Trophoblast cell (in vitro differentiated cells and primary cell): ENCODE measurements around the gene ACOT4.
A peak's percentile ranks its signal among the peaks of the same experiment; 100 is the strongest.
"Not testable (repeated sequence)": the region's sequence is repeated elsewhere in the genome, so short reads cannot be mapped to it uniquely, and the experiment has no call there.

Source experiments
- DNase-seq, 2 donors: peaks; one replicate each; pipeline ENCODE4 v3.0.0-alpha.2; 2016
- H2AFZ ChIP-seq: 2 replicates; pipeline ENCODE4 v1.6.1; 2013; ENCODE audit warnings: low read length, moderate library complexity, mild to moderate bottlenecking; ENCODE audit not compliant: insufficient read depth, poor library complexity
- H2AK5ac ChIP-seq: 2 replicates; pipeline ENCODE4 v1.6.1; 2013; ENCODE audit warnings: mild to moderate bottlenecking, low read length
- H2BK120ac ChIP-seq: 2 replicates; pipeline ENCODE4 v1.6.1; 2013; ENCODE audit warnings: low read length, mild to moderate bottlenecking, moderate library complexity; ENCODE audit not compliant: insufficient read depth, poor library complexity
- H2BK12ac ChIP-seq: 2 replicates; pipeline ENCODE4 v1.6.1; 2013; ENCODE audit warnings: mild to moderate bottlenecking, low read length, moderate library complexity
- H2BK5ac ChIP-seq: 2 replicates; pipeline ENCODE4 v1.6.1; 2013; ENCODE audit warnings: low read length, low read depth, moderate library complexity, mild to moderate bottlenecking; ENCODE audit not compliant: poor library complexity
- H3K14ac ChIP-seq: 2 replicates; pipeline ENCODE4 v1.6.1; 2013; ENCODE audit warnings: mild to moderate bottlenecking, low read length
- H3K18ac ChIP-seq: 2 replicates; pipeline ENCODE4 v1.6.1; 2013; ENCODE audit warnings: mild to moderate bottlenecking, low read length
- H3K23ac ChIP-seq: 2 replicates; pipeline ENCODE4 v1.6.1; 2013; ENCODE audit warnings: low read length
- H3K27ac ChIP-seq: 2 replicates; pipeline ENCODE4 v1.5.1; 2013; ENCODE audit warnings: low read depth, mild to moderate bottlenecking, inconsistent platforms, low read length, moderate library complexity
- H3K27me3 ChIP-seq: 2 replicates; pipeline ENCODE4 v1.6.1; 2013; ENCODE audit warnings: inconsistent platforms, mild to moderate bottlenecking, low read length, moderate library complexity; ENCODE audit not compliant: insufficient read depth
- H3K36me3 ChIP-seq, 2 experiments: 1 replicate in 1 of 2; 2 replicates in 1 of 2; pipeline ENCODE4 v1.6.1; 2013; ENCODE audit warnings: low read length in 2 of 2, mild to moderate bottlenecking in 2 of 2, moderate library complexity in 1 of 2; ENCODE audit not compliant: insufficient read depth in 2 of 2, control insufficient read depth in 1 of 2
- H3K4ac ChIP-seq: 2 replicates; pipeline ENCODE4 v1.6.1; 2013; ENCODE audit warnings: low read depth, mild to moderate bottlenecking, low read length, moderate library complexity
- H3K4me1 ChIP-seq, 2 experiments: 1 replicate in 1 of 2; 2 replicates in 1 of 2; pipeline ENCODE4 v1.6.1; 2013; ENCODE audit warnings: low read length in 2 of 2, mild to moderate bottlenecking in 2 of 2, moderate library complexity in 1 of 2; ENCODE audit not compliant: insufficient read depth in 2 of 2, control insufficient read depth in 1 of 2
- H3K4me2 ChIP-seq: 2 replicates; pipeline ENCODE4 v1.6.1; 2013; ENCODE audit warnings: inconsistent platforms, mild to moderate bottlenecking, low read length, moderate library complexity
- H3K4me3 ChIP-seq: 2 replicates; pipeline ENCODE4 v1.5.1; 2013; ENCODE audit warnings: mild to moderate bottlenecking, low read depth, low read length, inconsistent platforms
- H3K79me1 ChIP-seq: one replicate; pipeline ENCODE4 v1.6.1; 2013; ENCODE audit warnings: low read length
- H3K79me2 ChIP-seq: 2 replicates; pipeline ENCODE4 v1.6.1; 2013; ENCODE audit warnings: low read length, mild to moderate bottlenecking; ENCODE audit not compliant: control insufficient read depth, insufficient read depth, poor library complexity
- H3K9ac ChIP-seq: 2 replicates; pipeline ENCODE4 v1.6.1; 2013; ENCODE audit warnings: mild to moderate bottlenecking, low read length
- H3K9me3 ChIP-seq: 2 replicates; pipeline ENCODE4 v1.6.1; 2013; ENCODE audit warnings: low read depth, mild to moderate bottlenecking, control low read depth, inconsistent platforms, low read length; ENCODE audit not compliant: insufficient read depth
- H4K12ac ChIP-seq: 2 replicates; pipeline ENCODE4 v1.6.1; 2013; ENCODE audit warnings: low read depth, mild to moderate bottlenecking, low read length, moderate library complexity
- H4K8ac ChIP-seq: 2 replicates; pipeline ENCODE4 v1.6.1; 2013; ENCODE audit warnings: low read depth, mild to moderate bottlenecking, low read length, moderate library complexity
- H4K91ac ChIP-seq: one replicate; pipeline ENCODE4 v1.6.1; 2013; ENCODE audit warnings: low read depth, mild to moderate bottlenecking, low read length, moderate library complexity
- WGBS: extraction: QIAGEN DNeasy Blood & Tissue Kit; methylation state at CpG from one replicate; pipeline ENCODE4 v1.1.7; 2013; ENCODE audit warnings: missing lambda C conversion rate; ENCODE audit not compliant: insufficient read length, insufficient coverage; ENCODE audit errors: extremely low coverage; 5-methylcytosine and 5-hydroxymethylcytosine counted together

ACOT4 gene

GRCh38 chr14:73567358-73567757, 24.3 kb upstream of the ACOT4 start:
- Histone ChIP-seq H2BK120ac (no peak overlapping the region), H3K4me3 (no peak overlapping the region), H3K4ac (no peak overlapping the region), H3K14ac (no peak overlapping the region), H3K79me2 (peaks cover 2% of the 10 kb centered on the region), H3K36me3 (no peaks in the 10 kb centered on the region), H3K23ac (no peak overlapping the region), H3K27me3 (no peaks in the 10 kb centered on the region), H2AFZ (no peak overlapping the region), H4K12ac (no peak overlapping the region), H4K8ac (no peak overlapping the region), H4K91ac (no peak overlapping the region), H3K9ac (no peak overlapping the region), H2BK5ac (no peak overlapping the region), H3K18ac (no peak overlapping the region), H3K79me1 (peaks cover 11% of the 10 kb centered on the region), H2BK12ac (no peak overlapping the region), H3K9me3 (peaks cover 3% of the 10 kb centered on the region), H3K4me1 (peaks cover 8 to 12% of the 10 kb centered on the region in 2 experiments), H3K4me2 (peak overlapping the region; percentile 33), H3K27ac (no peak overlapping the region), H2AK5ac (no peak overlapping the region)
- WGBS = no CpG with 5 or more reads among the region's 7 CpGs
- DNase-seq = no peak

- peak overlapping the region; percentile 37 for H3K4me2 ChIP-seq
Observed at GRCh38 chr14:73567951-73568885, 23.5 kb upstream of the ACOT4 start.

GRCh38 chr14:73568886-73569184, 22.8 kb upstream of the ACOT4 start:
- H3K79me2 ChIP-seq, H3K18ac ChIP-seq, H3K9me3 ChIP-seq, H3K14ac ChIP-seq, H3K27me3 ChIP-seq, H3K23ac ChIP-seq, H3K9ac ChIP-seq, DNase-seq, H3K4ac ChIP-seq, H2AK5ac ChIP-seq, H3K36me3 ChIP-seq: not testable (repeated sequence)
- Histone ChIP-seq H4K91ac (peak overlapping the region; percentile 89), H3K4me1 (peaks cover 8 to 12% of the 10 kb centered on the region in 2 experiments), H3K4me3 (peak overlapping the region; percentile 71), H2AFZ (peak overlapping the region; percentile 79), H3K4me2 (peak overlapping the region; percentile 95), H3K79me1 (peaks cover 11% of the 10 kb centered on the region), H4K12ac (peak overlapping the region; percentile 26), H3K27ac (peak overlapping the region; percentile 91), H4K8ac (peak overlapping the region; percentile 96), H2BK12ac (peak overlapping the region; percentile 9), H2BK120ac (peak overlapping the region; percentile 94), H2BK5ac (peak overlapping the region; percentile 42)
- WGBS = no CpG with 5 or more reads among the region's 4 CpGs

More at GRCh38 chr14:73567951-73568885, 23.5 kb upstream of the ACOT4 start:
- Histone ChIP-seq H3K27ac (peak overlapping the region; percentile 91), H3K79me1 (peaks cover 11% of the 10 kb centered on the region), H3K23ac (no peak overlapping the region), H2AFZ (no peak overlapping the region), H3K18ac (no peak overlapping the region), H3K4me3 (no peak overlapping the region), H3K9ac (no peak overlapping the region), H4K12ac (no peak overlapping the region), H3K79me2 (peaks cover 2% of the 10 kb centered on the region), H3K27me3 (no peaks in the 10 kb centered on the region), H3K4me1 (peaks cover 8 to 12% of the 10 kb centered on the region in 2 experiments), H4K8ac (no peak overlapping the region), H2BK12ac (no peak overlapping the region), H4K91ac (peak overlapping the region; percentile 89), H3K14ac (no peak overlapping the region), H2BK120ac (no peak overlapping the region), H3K4ac (no peak overlapping the region), H2AK5ac (no peak overlapping the region), H3K9me3 (peaks cover 2% of the 10 kb centered on the region), H2BK5ac (peak overlapping the region; percentile 42), H3K36me3 (no peaks in the 10 kb centered on the region)
- DNase-seq = peak; percentile 49 to 73
- no CpG with 5 or more reads among the region's 16 CpGs for WGBS

GRCh38 chr14:73569185-73569958, 22.3 kb upstream of the ACOT4 start, which contains the start of gene ACOT2:
ACOT2 (plus strand) TSS chr14:73569213; CDS start chr14:73569241, 28 bp downstream.
- not testable (repeated sequence) for H3K79me2 ChIP-seq, H3K23ac ChIP-seq, H3K9me3 ChIP-seq, H3K27me3 ChIP-seq, H2AK5ac ChIP-seq, H3K36me3 ChIP-seq
- WGBS = no CpG with 5 or more reads among the region's 83 CpGs
- Histone ChIP-seq H2BK5ac (peak within 1 kb of the TSS; percentile 42), H4K12ac (peak within 1 kb of the TSS; percentile 83), H2BK12ac (peak within 1 kb of the TSS; percentile 52), H2AFZ (peak within 1 kb of the TSS; percentile 79), H4K8ac (peak within 1 kb of the TSS; percentile 96), H3K14ac (peak within 1 kb of the TSS; percentile 97), H4K91ac (peak within 1 kb of the TSS; percentile 89), H2BK120ac (peak within 1 kb of the TSS; percentile 94), H3K9ac (peak within 1 kb of the TSS; percentile 91), H3K4ac (peak within 1 kb of the TSS; percentile 76), H3K4me3 (peak within 1 kb of the TSS; percentile 71), H3K4me2 (peak within 1 kb of the TSS; percentile 95), H3K79me1 (peaks cover 11% of the 10 kb centered on the region), H3K27ac (peak within 1 kb of the TSS; percentile 91), H3K4me1 (peaks cover 8 to 12% of the 10 kb centered on the region in 2 experiments), H3K18ac (peak within 1 kb of the TSS; percentile 93)
- DNase-seq = peak; percentile 90 to 92
